Aorta (tissue), 5 donors: ENCODE measurements around the gene TMOD2. TPM values are rescaled to one million over a fixed set of nuclear protein-coding genes. Genes with fewer than 3 reads are reported as not detected.

Experiments
- ATAC-seq: fragments of 200-7000 bp; cut with Tn5 transposase; one replicate; pipeline ENCODE4 v1.9.1; 2022; ENCODE audit warnings: moderate library complexity; ENCODE audit not compliant: low FRiP score
- DNase-seq, 2 donors: peaks; one replicate each; pipeline ENCODE4 v3.0.0-alpha.2; 2020
- H3K27ac ChIP-seq, 2 donors: one replicate each; pipeline ENCODE4 v1.5.1; 2013; ENCODE audit warnings: low read length in 2 of 2, mild to moderate bottlenecking in 2 of 2, moderate library complexity in 2 of 2, control low read depth in 1 of 2, inconsistent platforms in 1 of 2, low read depth in 1 of 2
- H3K27me3 ChIP-seq, 2 donors: one replicate each; pipeline ENCODE4 v1.6.1; 2013; ENCODE audit warnings: control low read depth in 1 of 2, low read length in 1 of 2, mild to moderate bottlenecking in 1 of 2, moderate library complexity in 1 of 2; ENCODE audit not compliant: insufficient read depth in 2 of 2, control insufficient read depth in 1 of 2
- H3K36me3 ChIP-seq, 2 donors: one replicate each; pipeline ENCODE4 v1.6.1; 2013; ENCODE audit warnings: control low read depth in 1 of 2, low read length in 1 of 2, mild to moderate bottlenecking in 1 of 2; ENCODE audit not compliant: insufficient read depth in 2 of 2, control insufficient read depth in 1 of 2
- H3K4me1 ChIP-seq, 2 donors: one replicate each; pipeline ENCODE4 v1.6.1; 2013; ENCODE audit warnings: low read length in 2 of 2, control low read depth in 1 of 2, mild to moderate bottlenecking in 1 of 2, moderate library complexity in 1 of 2; ENCODE audit not compliant: insufficient read depth in 2 of 2, control insufficient read depth in 1 of 2
- H3K4me3 ChIP-seq, 2 donors: one replicate each; pipeline ENCODE4 v1.5.1; 2013; ENCODE audit warnings: low read length in 2 of 2, control low read depth in 1 of 2, mild to moderate bottlenecking in 1 of 2
- H3K9me3 ChIP-seq: one replicate; pipeline ENCODE4 v1.6.1; 2013; ENCODE audit warnings: mild to moderate bottlenecking, low read length; ENCODE audit not compliant: control insufficient read depth
- WGBS, 2 donors: extraction: QIAGEN DNeasy Blood & Tissue Kit; methylation state at CpG; one replicate each; pipeline ENCODE4 v1.1.7; 2013; 5-methylcytosine and 5-hydroxymethylcytosine counted together
- intact Hi-C, 2 donors: fragments of 100-400 bp; cut with DNase I; formaldehyde crosslinking; loops; one replicate each; pipeline versions ENCODE4 v1.14.2 to v1.15.0; 2022
- polyA plus RNA-seq, 2 donors: library from polyadenylated mRNA; stranded (reverse); fragments of 200-250 nt; gene quantifications; one replicate each; pipeline ENCODE4 v1.2.3, GENCODE V29; 2013
- total RNA-seq, 2 donors: library from RNA; stranded (reverse); fragmentation: NEBNext Ultra II Directional; extraction: Animal tissue kit (Norgen Biotek cat#: 25700); gene quantifications; one replicate each; pipeline ENCODE4 v1.2.1, GENCODE V29; 2021
- donor health status: healthy with polysubstance abuse.
- donor health status: Bipolar disorder and iron deficiency.
- donor health status: DM: no; HTN: no; CAD: no.
- donor health status: DM: no; HTN: no; CAD: no.
- donor health status: DM: yes; HTN: yes; CAD: no.

Gene TMOD2
- total and polyA plus RNA-seq, 4 donors, result 2.3 to 33.1 (median 11.8) TPM

GRCh38 chr15:51739061-51739712 is 12.2 kb upstream of the TMOD2 start:
- no peak overlapping the region for H3K27ac ChIP-seq
- intact Hi-C loops, result no loop called here
- no peaks in the 10 kb centered on the region for H3K4me1 ChIP-seq
- no peak for ATAC-seq
- DNase-seq, result no peak
- no peaks in the 10 kb centered on the region for H3K9me3 ChIP-seq
- H3K4me3 ChIP-seq, result no peak overlapping the region
- no peaks in the 10 kb centered on the region for H3K27me3 ChIP-seq
- no peaks in the 10 kb centered on the region for H3K36me3 ChIP-seq
- 93 to 97% methylated on average over 2 of the region's 2 CpGs for WGBS, 2 donors

- H3K9me3 ChIP-seq, result no peaks in the 10 kb centered on the region
- DNase-seq (no peak), ATAC-seq (no peak)
- H3K4me1 ChIP-seq, result no peaks in the 10 kb centered on the region
- WGBS, 2 donors, result 71 to 75% methylated on average over 5 of the region's 5 CpGs
- H3K27me3 ChIP-seq, result no peaks in the 10 kb centered on the region
- H3K27ac ChIP-seq, result no peak overlapping the region
- intact Hi-C loops, result no loop called here
- no peaks in the 10 kb centered on the region for H3K36me3 ChIP-seq
- H3K4me3 ChIP-seq, result no peak overlapping the region
Observed at GRCh38 chr15:51749307-51749706, 2.1 kb upstream of the TMOD2 start.

DNA sequence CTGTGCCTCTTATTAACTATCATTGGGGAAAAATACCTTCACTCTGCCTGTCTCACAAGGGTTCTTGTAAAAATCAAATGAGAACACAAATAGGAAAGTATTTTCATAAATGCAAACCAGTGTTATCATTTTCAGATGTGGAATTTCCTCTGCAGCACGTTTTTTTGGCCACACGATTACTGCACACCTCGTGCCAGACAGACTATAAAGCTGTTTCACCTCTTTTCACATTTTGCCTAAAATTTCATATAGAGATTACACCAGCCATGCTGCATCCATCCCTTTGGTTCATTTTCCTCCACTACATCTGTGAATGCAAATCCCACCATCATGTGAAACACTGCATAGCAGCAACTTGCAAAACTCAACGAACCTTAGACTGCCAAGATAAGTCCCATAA is 1.2 kb upstream of the TMOD2 start:
- DNase-seq (no peak), ATAC-seq (no peak)
- intact Hi-C loops, result no loop called here
- Histone ChIP-seq H3K27ac (no peak overlapping the region), H3K4me3 (no peak overlapping the region), H3K27me3 (no peaks in the 10 kb centered on the region), H3K9me3 (no peaks in the 10 kb centered on the region), H3K4me1 (no peaks in the 10 kb centered on the region), H3K36me3 (no peaks in the 10 kb centered on the region)
- WGBS, 2 donors, result 59 to 65% methylated on average over 4 of the region's 4 CpGs

DNA sequence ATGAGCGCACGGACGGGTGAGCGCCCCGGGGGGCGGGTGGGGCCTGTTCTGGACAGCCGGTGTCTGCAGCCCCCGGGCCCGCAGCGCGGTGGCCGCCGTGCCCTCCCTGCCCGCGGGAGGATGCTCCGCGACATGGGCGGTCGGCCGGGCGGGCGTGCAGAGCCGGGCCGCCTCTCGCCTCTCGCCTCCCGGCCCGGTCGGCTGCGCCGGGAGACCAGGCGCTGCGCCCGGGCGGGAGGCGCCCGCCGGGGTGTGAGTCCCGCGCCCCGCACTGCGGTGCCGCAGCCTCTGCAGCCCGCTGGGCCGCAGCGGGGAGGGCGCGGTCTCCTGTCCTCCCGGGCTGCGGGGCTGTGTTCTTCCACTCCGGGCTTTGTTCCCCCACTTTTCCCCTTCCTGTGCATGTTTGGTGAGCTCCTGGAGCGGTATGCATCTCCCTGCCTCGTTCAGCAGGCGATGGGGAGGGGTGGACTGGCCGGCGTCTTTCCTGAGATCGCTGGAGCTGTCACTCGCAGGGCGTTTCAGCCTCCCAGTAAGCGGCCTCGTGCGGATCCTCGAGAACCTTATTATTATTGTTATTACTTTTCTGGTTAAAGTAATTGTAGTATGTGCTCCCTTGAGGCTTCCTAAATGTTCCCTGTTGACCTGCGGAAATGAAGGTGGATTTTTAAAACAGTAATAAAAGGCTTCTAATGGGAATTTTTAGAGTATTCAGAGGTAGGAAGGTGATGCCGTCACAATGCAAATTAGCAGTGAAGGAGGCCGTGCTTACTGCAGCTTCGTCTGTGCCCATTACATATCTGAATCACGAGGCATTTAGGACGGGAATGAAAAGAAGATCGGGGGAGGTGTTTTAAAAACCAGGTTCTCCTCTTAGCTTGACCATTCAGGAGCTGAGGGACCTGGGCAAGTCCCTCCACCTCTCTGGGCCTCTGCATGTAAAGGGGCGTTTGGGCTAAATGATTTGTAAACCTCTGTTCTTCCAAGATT is 593 bp downstream of the TMOD2 start:
- H3K27ac ChIP-seq, result no peak overlapping the region

DNA sequence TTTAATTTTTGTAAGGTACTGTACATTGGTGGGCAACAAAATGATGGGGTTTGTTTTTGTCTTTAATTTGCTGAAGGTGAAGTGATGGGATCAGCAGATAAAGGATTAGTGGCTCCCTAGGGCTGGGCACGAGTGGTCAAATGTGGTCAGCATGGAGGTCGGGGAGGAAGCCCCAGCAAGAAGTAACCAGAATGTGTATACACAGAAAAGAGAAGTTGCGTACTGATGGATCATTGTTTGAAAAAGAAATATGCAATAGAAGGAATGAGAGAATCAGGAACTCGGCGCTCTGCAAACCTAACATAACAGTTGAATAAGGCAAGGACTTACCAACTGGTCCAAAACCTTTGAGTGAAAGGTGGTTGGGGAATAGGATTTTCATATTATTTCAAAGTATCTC is 1.5 kb downstream of the TMOD2 start:
- Histone ChIP-seq H3K27ac (no peak overlapping the region), H3K4me3 (no peak overlapping the region), H3K4me1 (no peaks in the 10 kb centered on the region), H3K36me3 (no peaks in the 10 kb centered on the region), H3K9me3 (no peaks in the 10 kb centered on the region), H3K27me3 (no peaks in the 10 kb centered on the region)
- ATAC-seq (no peak), DNase-seq (no peak)
- 80 to 93% methylated on average over 5 of the region's 5 CpGs for WGBS, 2 donors
- intact Hi-C loops, result no loop called here

More for the DNA sequence above, 593 bp downstream of the TMOD2 start:
- Histone ChIP-seq H3K4me3 (peak overlapping the region; percentile 85 to 97), H3K27me3 (no peaks in the 10 kb centered on the region), H3K4me1 (no peaks in the 10 kb centered on the region), H3K36me3 (no peaks in the 10 kb centered on the region), H3K9me3 (no peaks in the 10 kb centered on the region)
- WGBS, 2 donors, result 3 to 7% methylated on average over 45 to 71 of the region's 71 CpGs
- intact Hi-C loops, result no loop called here
- DNase-seq (peak; percentile 62 to 78), ATAC-seq (peak; percentile 58)

DNA sequence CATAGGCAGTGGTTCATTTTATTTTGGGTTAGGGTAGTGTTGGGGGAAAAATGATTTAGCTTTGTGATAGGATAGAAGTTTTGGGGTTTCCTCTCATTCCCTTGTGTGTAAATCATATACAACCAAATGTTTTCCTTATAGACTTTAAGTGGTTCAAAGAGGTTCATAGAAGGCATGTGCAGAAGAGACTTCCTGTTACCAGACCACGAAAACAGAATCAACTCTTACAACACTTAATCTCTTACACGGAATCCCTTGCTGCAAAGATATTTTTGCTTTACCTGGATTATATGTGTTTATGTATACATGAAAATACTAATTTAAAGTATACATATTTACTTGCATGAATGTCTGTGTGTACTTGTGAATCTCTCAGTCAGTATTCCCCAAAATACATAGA is 2.9 kb downstream of the TMOD2 start:
- no peaks in the 10 kb centered on the region for H3K4me1 ChIP-seq
- no peaks in the 10 kb centered on the region for H3K27me3 ChIP-seq
- intact Hi-C loops, result no loop called here
- H3K9me3 ChIP-seq, result no peaks in the 10 kb centered on the region
- ATAC-seq (no peak), DNase-seq (no peak)
- no peak overlapping the region for H3K27ac ChIP-seq
- no peak overlapping the region for H3K4me3 ChIP-seq
- H3K36me3 ChIP-seq, result no peaks in the 10 kb centered on the region
- WGBS, 2 donors, result 90 to 93% methylated on average over 2 of the region's 2 CpGs

DNA sequence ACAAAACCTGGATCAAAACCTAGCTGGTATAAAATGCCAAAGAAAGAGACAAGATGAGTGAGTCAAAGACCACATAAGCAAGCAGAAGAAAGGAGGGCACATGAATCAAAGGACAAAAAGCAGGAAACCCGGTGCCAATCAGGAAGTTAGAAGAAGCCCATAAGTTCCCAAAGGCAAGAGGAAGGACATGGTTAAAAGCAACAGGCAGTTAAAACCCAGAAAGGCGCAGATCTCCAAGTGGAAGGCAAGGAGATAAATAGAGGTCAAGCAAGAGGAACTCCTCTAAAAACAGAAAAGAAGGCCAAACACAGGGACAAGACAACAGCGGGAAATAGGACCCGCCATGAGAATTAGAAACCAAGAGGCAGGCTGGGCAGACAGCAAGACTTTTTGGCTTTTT is 4.4 kb downstream of the TMOD2 start:
- no peak for DNase-seq
- Histone ChIP-seq H3K27me3 (no peaks in the 10 kb centered on the region), H3K4me3 (no peak overlapping the region), H3K27ac (no peak overlapping the region), H3K36me3 (no peaks in the 10 kb centered on the region), H3K4me1 (no peaks in the 10 kb centered on the region), H3K9me3 (no peaks in the 10 kb centered on the region)
- no peak for ATAC-seq
- intact Hi-C loops, result no loop called here
- WGBS, 2 donors, result 68 to 95% methylated on average over 4 of the region's 4 CpGs

DNA sequence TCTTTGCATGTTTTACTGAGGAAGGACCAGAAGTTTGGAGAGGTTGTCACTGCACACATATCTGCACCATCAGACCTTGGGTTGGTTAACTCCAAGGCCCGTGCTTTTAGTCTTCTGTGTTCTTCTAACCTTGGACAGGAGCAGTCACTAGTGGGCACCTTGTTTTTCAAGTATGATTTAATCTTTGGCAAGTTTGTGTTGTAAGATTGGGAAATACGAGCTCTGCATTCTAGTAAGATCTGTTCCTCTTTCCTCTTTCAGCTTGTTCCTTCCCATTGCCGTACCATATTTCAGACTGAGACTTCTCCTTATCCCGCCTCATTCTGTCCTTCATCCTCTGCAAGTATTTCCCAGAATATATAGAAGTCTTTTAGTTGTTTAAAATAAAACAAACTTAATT is 5.1 kb downstream of the TMOD2 start:
- WGBS, 2 donors, result 83 to 86% methylated on average over 4 of the region's 4 CpGs
- no peak for DNase-seq
- H3K4me3 ChIP-seq, result no peak overlapping the region
- H3K36me3 ChIP-seq, result no peaks in the 10 kb centered on the region
- intact Hi-C loops, result no loop called here
- no peaks in the 10 kb centered on the region for H3K9me3 ChIP-seq
- ATAC-seq, result no peak
- H3K27ac ChIP-seq, result no peak overlapping the region
- H3K4me1 ChIP-seq, result no peaks in the 10 kb centered on the region
- no peaks in the 10 kb centered on the region for H3K27me3 ChIP-seq

DNA sequence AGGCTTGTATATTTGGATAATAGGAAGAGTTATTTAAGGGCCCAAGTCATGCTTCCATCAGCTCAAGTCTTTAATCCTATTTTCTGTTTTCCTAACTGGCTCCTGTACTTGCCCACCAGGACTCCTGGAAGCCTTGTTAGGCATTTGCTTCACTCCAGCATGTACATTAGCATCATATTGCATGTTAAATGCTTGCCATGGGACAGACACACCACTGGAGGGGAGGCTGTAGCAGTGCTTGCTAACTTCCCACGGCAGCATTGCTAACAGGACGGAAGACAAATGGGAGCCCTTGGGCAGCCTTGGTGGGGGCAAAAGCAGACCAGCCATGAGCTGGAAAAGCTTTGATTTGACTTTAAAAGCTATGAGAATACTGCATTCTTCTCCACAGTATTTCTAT is 6.1 kb downstream of the TMOD2 start:
- 80 to 89% methylated on average over 2 of the region's 2 CpGs for WGBS, 2 donors
- ATAC-seq, result no peak
- intact Hi-C loops, result no loop called here

More for the DNA sequence above, 6.1 kb downstream of the TMOD2 start:
- no peak overlapping the region for H3K27ac ChIP-seq
- H3K4me3 ChIP-seq, result no peak overlapping the region
- no peaks in the 10 kb centered on the region for H3K36me3 ChIP-seq
- H3K9me3 ChIP-seq, result no peaks in the 10 kb centered on the region
- no peaks in the 10 kb centered on the region for H3K4me1 ChIP-seq
- no peak for DNase-seq
- H3K27me3 ChIP-seq, result no peaks in the 10 kb centered on the region
